ENCODE measurements around the gene PAPPA. TPM values are rescaled to one million over a fixed set of nuclear protein-coding genes. Genes with fewer than 3 reads are reported as not detected.

Gene PAPPA
- total RNA-seq, 2 experiments from 2014 or later = not detected

DNA sequence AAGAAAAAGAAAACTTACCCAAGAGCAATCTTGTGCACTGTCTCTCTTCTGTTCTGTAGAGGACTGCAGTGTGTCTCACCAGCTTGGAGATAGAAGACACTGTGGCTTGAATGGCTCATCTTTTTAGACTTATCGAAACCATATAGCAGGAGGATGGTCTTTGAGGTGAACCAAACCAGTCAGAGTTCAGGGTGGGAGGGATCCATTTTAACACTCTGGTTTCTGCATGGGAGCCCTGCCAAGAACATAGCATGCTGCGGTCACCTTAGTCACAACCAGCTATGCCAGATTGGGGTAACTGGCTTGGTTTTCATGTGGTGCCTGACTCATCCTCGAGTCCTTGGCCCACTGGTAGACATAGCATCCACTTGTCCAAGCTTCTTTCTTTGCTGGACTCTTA, 135.1 kb downstream of the PAPPA start:
- intact Hi-C loops (cut with micrococcal nuclease) = no loop called here
- ChIA-PET CTCF (no interaction called here), POLR2A (no interaction called here)
- TF ChIP-seq, protein P1, sequence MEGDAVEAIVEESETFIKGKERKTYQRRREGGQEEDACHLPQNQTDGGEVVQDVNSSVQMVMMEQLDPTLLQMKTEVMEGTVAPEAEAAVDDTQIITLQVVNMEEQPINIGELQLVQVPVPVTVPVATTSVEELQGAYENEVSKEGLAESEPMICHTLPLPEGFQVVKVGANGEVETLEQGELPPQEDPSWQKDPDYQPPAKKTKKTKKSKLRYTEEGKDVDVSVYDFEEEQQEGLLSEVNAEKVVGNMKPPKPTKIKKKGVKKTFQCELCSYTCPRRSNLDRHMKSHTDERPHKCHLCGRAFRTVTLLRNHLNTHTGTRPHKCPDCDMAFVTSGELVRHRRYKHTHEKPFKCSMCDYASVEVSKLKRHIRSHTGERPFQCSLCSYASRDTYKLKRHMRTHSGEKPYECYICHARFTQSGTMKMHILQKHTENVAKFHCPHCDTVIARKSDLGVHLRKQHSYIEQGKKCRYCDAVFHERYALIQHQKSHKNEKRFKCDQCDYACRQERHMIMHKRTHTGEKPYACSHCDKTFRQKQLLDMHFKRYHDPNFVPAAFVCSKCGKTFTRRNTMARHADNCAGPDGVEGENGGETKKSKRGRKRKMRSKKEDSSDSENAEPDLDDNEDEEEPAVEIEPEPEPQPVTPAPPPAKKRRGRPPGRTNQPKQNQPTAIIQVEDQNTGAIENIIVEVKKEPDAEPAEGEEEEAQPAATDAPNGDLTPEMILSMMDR (IDR thresholded peaks at IDR 0.05) = no peak
- DNase-seq (no peak), ATAC-seq (no peak)
- Mint-ChIP-seq H3K27ac (no peak overlapping the region), H3K4me1 (ENCODE audit: low read depth) (no peaks in the 10 kb centered on the region), H3K9me3 (no peaks in the 10 kb centered on the region), H3K36me3 (ENCODE audit: low read depth) (no peaks in the 10 kb centered on the region), H3K27me3 (peaks cover 17% of the 10 kb centered on the region), H3K4me3 (no peak overlapping the region)

DNA sequence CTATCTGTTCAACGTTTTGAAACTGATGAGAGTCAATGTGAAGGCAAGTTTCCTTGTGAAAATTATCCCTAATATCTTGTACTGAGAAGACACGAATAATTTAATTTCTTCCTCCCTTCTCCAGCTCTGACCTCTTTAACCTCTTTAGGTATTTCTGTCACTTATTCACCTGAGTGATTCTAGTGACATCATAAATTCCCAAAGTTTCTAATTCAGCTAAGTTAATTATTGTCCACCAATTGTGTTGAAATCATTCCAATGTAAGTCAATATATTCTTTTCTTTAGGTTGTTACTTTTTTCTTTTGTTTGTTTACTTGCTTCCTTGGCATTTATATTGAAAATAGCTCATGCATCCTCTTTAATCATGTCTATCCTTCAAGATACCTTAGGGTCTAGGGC, 143.8 kb downstream of the PAPPA start:
- ATAC-seq = no peak
- ChIA-PET POLR2A (no interaction called here), CTCF (no interaction called here)
- Mint-ChIP-seq H3K9me3 (peaks cover 2% of the 10 kb centered on the region), H3K4me3 (no peak overlapping the region), H3K27me3 (no peaks in the 10 kb centered on the region), H3K36me3 (ENCODE audit: low read depth) (no peaks in the 10 kb centered on the region), H3K4me1 (ENCODE audit: low read depth) (no peaks in the 10 kb centered on the region), H3K27ac (no peak overlapping the region)
- no peak for DNase-seq
- TF ChIP-seq, protein P1 (IDR thresholded peaks at IDR 0.05) = no peak
- intact Hi-C loops (cut with micrococcal nuclease) = no loop called here

DNA sequence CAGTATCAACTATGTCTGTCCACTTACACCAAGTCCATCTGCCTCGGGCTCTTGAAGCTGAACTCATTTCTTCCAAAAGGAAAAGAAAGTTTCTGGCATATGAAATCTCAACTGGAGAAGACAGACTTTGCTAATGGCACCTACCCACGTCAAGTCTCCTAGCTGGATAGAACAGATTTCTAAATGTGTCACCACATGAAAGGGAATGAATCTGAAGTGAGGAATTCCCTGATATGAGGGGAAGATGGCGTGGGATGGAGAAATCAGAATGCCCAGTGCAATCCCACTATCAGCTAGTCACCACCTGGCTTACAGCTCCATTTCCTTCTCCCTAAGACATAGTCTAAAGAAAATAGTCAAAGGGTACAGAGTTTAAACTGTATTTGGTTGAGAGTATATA, 144.7 kb downstream of the PAPPA start:
- H3K4me1 Mint-ChIP-seq (ENCODE audit: low read depth) = no peaks in the 10 kb centered on the region
- ChIA-PET CTCF (no interaction called here), POLR2A (no interaction called here)
- no peak for ATAC-seq
- TF ChIP-seq, protein P1 (IDR thresholded peaks at IDR 0.05) = no peak
- peaks cover 2% of the 10 kb centered on the region for H3K27me3 Mint-ChIP-seq
- no peak overlapping the region for H3K27ac Mint-ChIP-seq
- H3K4me3 Mint-ChIP-seq = no peak overlapping the region
- no peaks in the 10 kb centered on the region for H3K36me3 Mint-ChIP-seq (ENCODE audit: low read depth)
- DNase-seq = no peak
- intact Hi-C loops (cut with micrococcal nuclease) = no loop called here
- H3K9me3 Mint-ChIP-seq = peaks cover 2% of the 10 kb centered on the region

DNA sequence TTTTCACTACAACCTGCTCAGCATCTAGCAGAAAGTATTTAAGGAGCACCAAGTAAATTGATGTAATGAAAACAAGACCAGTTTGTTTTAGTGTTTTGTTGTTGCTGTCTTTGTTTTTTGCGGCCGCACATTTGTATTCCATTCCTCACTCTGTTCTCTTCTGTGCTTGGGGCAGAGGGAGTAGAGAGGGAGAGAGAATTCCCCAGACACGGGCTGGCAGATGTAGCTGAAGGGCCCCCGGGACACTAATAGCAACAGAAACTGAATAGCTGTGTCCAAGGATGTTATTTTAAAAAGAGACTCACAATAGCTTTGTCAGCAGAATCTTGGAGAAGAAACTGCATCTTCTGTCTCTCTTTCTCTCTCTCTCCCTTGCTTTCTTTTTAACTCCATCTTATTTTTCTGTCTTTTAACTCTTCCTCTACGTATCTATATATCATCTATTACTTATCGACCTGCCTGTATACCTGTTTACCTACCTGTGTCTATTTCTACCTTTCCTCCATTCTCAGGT, 145.3 kb downstream of the PAPPA start:
- Mint-ChIP-seq H3K4me3 (no peak overlapping the region), H3K36me3 (ENCODE audit: low read depth) (no peaks in the 10 kb centered on the region), H3K9me3 (peaks cover 2% of the 10 kb centered on the region), H3K27ac (no peak overlapping the region), H3K4me1 (ENCODE audit: low read depth) (no peaks in the 10 kb centered on the region), H3K27me3 (peaks cover 2% of the 10 kb centered on the region)
- CTCF ChIA-PET = no interaction called here
- TF ChIP-seq, protein P1 (IDR thresholded peaks at IDR 0.05) = no peak
- ATAC-seq (no peak), DNase-seq (no peak)
- POLR2A ChIA-PET = no interaction called here
- intact Hi-C loops (cut with micrococcal nuclease) = no loop called here

DNA sequence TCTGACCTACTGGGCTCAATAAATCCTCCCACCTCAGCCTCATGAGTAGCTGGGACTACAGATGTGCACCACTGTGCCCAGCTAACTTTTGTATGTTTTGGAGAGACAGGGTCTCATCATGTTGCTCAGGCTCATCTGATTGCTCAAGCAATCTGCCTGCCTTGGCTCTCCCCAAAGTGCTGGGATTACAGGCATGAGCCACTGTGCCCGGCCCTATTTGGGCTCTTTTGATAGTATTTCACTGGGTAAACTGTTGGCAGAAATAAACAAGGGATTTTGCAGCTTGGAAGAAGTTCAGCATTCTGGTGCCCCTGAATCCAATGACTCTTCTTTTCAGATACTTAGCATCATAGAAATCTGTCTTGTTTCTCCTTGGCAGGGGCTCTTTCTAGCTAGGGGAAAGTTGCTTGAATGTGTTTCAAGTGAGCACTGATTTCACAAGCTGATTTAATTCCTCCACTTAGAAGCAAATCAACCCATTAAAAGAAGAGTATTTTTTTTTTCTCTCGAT, 146.8 kb downstream of the PAPPA start:
- Mint-ChIP-seq H3K27ac (no peak overlapping the region), H3K36me3 (ENCODE audit: low read depth) (no peaks in the 10 kb centered on the region), H3K27me3 (peaks cover 5% of the 10 kb centered on the region), H3K9me3 (peaks cover 2% of the 10 kb centered on the region), H3K4me1 (ENCODE audit: low read depth) (no peaks in the 10 kb centered on the region), H3K4me3 (no peak overlapping the region)
- CTCF ChIA-PET = no interaction called here
- TF ChIP-seq, protein P1 (IDR thresholded peaks at IDR 0.05) = no peak
- DNase-seq (no peak), ATAC-seq (no peak)
- POLR2A ChIA-PET = no interaction called here
- intact Hi-C loops (cut with micrococcal nuclease) = no loop called here
